ENCODE data around the gene SLC5A7. TPM values are rescaled to one million over a fixed set of nuclear protein-coding genes. Genes with fewer than 3 reads are reported as not detected.

Gene SLC5A7
- polyA plus RNA-seq, 3 donors: not detected

- no peak for DNase-seq
- no peak overlapping the region for H3K27ac Mint-ChIP-seq
- Histone ChIP-seq H2AFZ (ENCODE audit: insufficient read depth, low read depth, low read length, poor library complexity, severe bottlenecking) (no peak overlapping the region), H3K4me3 (replicated peaks in 1 of 3; ENCODE audit: low read depth in 2 of 3, low read length in 3 of 3) (no peak overlapping the region), H3K9ac (ENCODE audit: insufficient read depth, low read length, poor library complexity, severe bottlenecking) (no peak overlapping the region), H3K27ac (ENCODE audit: low read depth in 1 of 2, low read length in 2 of 2) (no peak overlapping the region), H3K79me2 (ENCODE audit: insufficient read depth, low read length) (no peaks in the 10 kb centered on the region), H3K27me3 (ENCODE audit: control insufficient read depth in 2 of 2, insufficient read depth in 2 of 2, low read length in 2 of 2) (no peaks in the 10 kb centered on the region), H3K4me1 (ENCODE audit: control insufficient read depth in 1 of 2, insufficient read depth in 2 of 2, low read length in 2 of 2) (no peaks in the 10 kb centered on the region), H4K20me1 (ENCODE audit: insufficient read depth, low read length) (no peaks in the 10 kb centered on the region), H3K4me2 (replicated peaks; ENCODE audit: extremely low read depth, low read length, poor library complexity, severe bottlenecking) (no peak overlapping the region), H3K36me3 (replicated peaks in 1 of 2; ENCODE audit: control insufficient read depth in 1 of 2, insufficient read depth in 2 of 2, low read length in 2 of 2) (no peaks in the 10 kb centered on the region), H3K9me3 (replicated peaks in 1 of 2; ENCODE audit: control insufficient read depth in 1 of 2, insufficient read depth in 1 of 2, low read length in 2 of 2) (peaks cover 6 to 7% of the 10 kb centered on the region in 2 donors)
- H3K36me3 Mint-ChIP-seq: no peaks in the 10 kb centered on the region
- peaks cover 0 to 15% (median 6%) of the 10 kb centered on the region in 7 donors for H3K9me3 Mint-ChIP-seq
- H3K4me1 Mint-ChIP-seq: no peaks in the 10 kb centered on the region
- no peak for TF ChIP-seq CTCF (IDR thresholded peaks at IDR 0.05)
- H3K27me3 Mint-ChIP-seq (ENCODE audit: low read depth in 3 of 3): no peaks in the 10 kb centered on the region
- WGBS (ENCODE audit: insufficient coverage): no CpG with 5 or more reads among the region's 1 CpG
- no peak overlapping the region for H3K4me3 Mint-ChIP-seq
- intact Hi-C loops (cut with micrococcal nuclease): no loop called here
Observed at GRCh38 chr2:108013305-108013704, 27.0 kb downstream of the SLC5A7 start.

GRCh38 chr2:108022628-108023027, 36.3 kb downstream of the SLC5A7 start:
- H3K27ac ChIP-seq (ENCODE audit: low read depth in 1 of 2, low read length in 2 of 2): no peak overlapping the region
- H4K20me1 ChIP-seq (ENCODE audit: insufficient read depth, low read length): no peaks in the 10 kb centered on the region
- no peaks in the 10 kb centered on the region for H3K9me3 Mint-ChIP-seq
- H3K4me1 ChIP-seq (ENCODE audit: control insufficient read depth in 1 of 2, insufficient read depth in 2 of 2, low read length in 2 of 2): no peaks in the 10 kb centered on the region
- intact Hi-C loops (cut with micrococcal nuclease): loop anchor here in 1 of 2 donors (10.0 kb wide), 1 partner anchor 248 kb away; no protein-coding TSS in a partner anchor
- TF ChIP-seq CTCF (IDR thresholded peaks at IDR 0.05): no peak
- no peaks in the 10 kb centered on the region for H3K79me2 ChIP-seq (ENCODE audit: insufficient read depth, low read length)
- H3K36me3 ChIP-seq (replicated peaks in 1 of 2; ENCODE audit: control insufficient read depth in 1 of 2, insufficient read depth in 2 of 2, low read length in 2 of 2): no peaks in the 10 kb centered on the region
- H3K9me3 ChIP-seq (replicated peaks in 1 of 2; ENCODE audit: control insufficient read depth in 1 of 2, insufficient read depth in 1 of 2, low read length in 2 of 2): no peaks in the 10 kb centered on the region
- no peak overlapping the region for H3K4me3 ChIP-seq (replicated peaks in 1 of 3; ENCODE audit: low read depth in 2 of 3, low read length in 3 of 3)
- H3K27me3 Mint-ChIP-seq (ENCODE audit: low read depth in 3 of 3): peaks cover 0 to 5% (median 0%) of the 10 kb centered on the region in 3 donors
- H3K9ac ChIP-seq (ENCODE audit: insufficient read depth, low read length, poor library complexity, severe bottlenecking): no peak overlapping the region
- H3K27me3 ChIP-seq (ENCODE audit: control insufficient read depth in 2 of 2, insufficient read depth in 2 of 2, low read length in 2 of 2): no peaks in the 10 kb centered on the region
- H3K4me1 Mint-ChIP-seq: no peaks in the 10 kb centered on the region
- no peak overlapping the region for H3K4me3 Mint-ChIP-seq
- H3K36me3 Mint-ChIP-seq: no peaks in the 10 kb centered on the region
- H3K27ac Mint-ChIP-seq: no peak overlapping the region
- no peak for DNase-seq
- no peak overlapping the region for H2AFZ ChIP-seq (ENCODE audit: insufficient read depth, low read depth, low read length, poor library complexity, severe bottlenecking)
- H3K4me2 ChIP-seq (replicated peaks; ENCODE audit: extremely low read depth, low read length, poor library complexity, severe bottlenecking): no peak overlapping the region
